GM06990 (cell line): ENCODE measurements around the gene THBS2.

Source experiments
- DNase-seq: peaks from one replicate; pipeline ENCODE4 v3.0.0-alpha.2; 2011; ENCODE audit not compliant: insufficient read length; ENCODE audit errors: extremely low read depth
- H3K27me3 ChIP-seq: replicated peaks from 2 replicates; pipeline ENCODE4 v1.6.0; 2011; ENCODE audit warnings: low read length; ENCODE audit not compliant: control insufficient read depth, insufficient read depth
- H3K36me3 ChIP-seq: 2 replicates; pipeline ENCODE4 v1.5.1; 2011; ENCODE audit warnings: low read length; ENCODE audit not compliant: control insufficient read depth, insufficient read depth
- H3K4me3 ChIP-seq: replicated peaks from 2 replicates; pipeline ENCODE4 v1.5.1; 2011; ENCODE audit warnings: low read depth, mild to moderate bottlenecking, control low read depth, low read length
- CTCF ChIP-seq: IDR thresholded peaks from 2 replicates; pipeline ENCODE4 v1.5.1; 2011; ENCODE audit warnings: low read length, control low read depth, mild to moderate bottlenecking, inconsistent platforms; ENCODE audit not compliant: insufficient read depth, poor library complexity, severe bottlenecking

THBS2 gene

GRCh38 chr6:169169941-169170582 is 83.6 kb downstream of the THBS2 start:
- DNase-seq, result no peak
- no peaks in the 10 kb centered on the region for H3K36me3 ChIP-seq
- no peak overlapping the region for H3K4me3 ChIP-seq
- TF ChIP-seq CTCF, result no peak
- no peaks in the 10 kb centered on the region for H3K27me3 ChIP-seq

GRCh38 chr6:169169375-169169774 is 84.3 kb downstream of the THBS2 start:
- H3K27me3 ChIP-seq, result no peaks in the 10 kb centered on the region
- no peak for TF ChIP-seq CTCF
- DNase-seq, result no peak

GRCh38 chr6:169168706-169169105 is 84.9 kb downstream of the THBS2 start:
- no peak for DNase-seq
- Histone ChIP-seq H3K4me3 (no peak overlapping the region), H3K36me3 (no peaks in the 10 kb centered on the region), H3K27me3 (no peaks in the 10 kb centered on the region)
- TF ChIP-seq CTCF, result no peak

More at GRCh38 chr6:169169375-169169774, 84.3 kb downstream of the THBS2 start:
- Histone ChIP-seq H3K36me3 (no peaks in the 10 kb centered on the region), H3K4me3 (no peak overlapping the region)

GRCh38 chr6:169168302-169168630 is 85.4 kb downstream of the THBS2 start:
- Histone ChIP-seq H3K27me3 (no peaks in the 10 kb centered on the region), H3K36me3 (no peaks in the 10 kb centered on the region), H3K4me3 (no peak overlapping the region)
- DNase-seq, result no peak
- no peak for TF ChIP-seq CTCF

GRCh38 chr6:169167581-169168301 is 85.9 kb downstream of the THBS2 start:
- H3K4me3 ChIP-seq, result no peak overlapping the region
- no peaks in the 10 kb centered on the region for H3K36me3 ChIP-seq
- no peak for DNase-seq
- no peak for TF ChIP-seq CTCF
- no peaks in the 10 kb centered on the region for H3K27me3 ChIP-seq
